HG02884 (cell line): ENCODE measurements around the gene PRKRA.
"Not testable (repeated sequence)": the region's sequence is repeated elsewhere in the genome, so short reads cannot be mapped to it uniquely, and the experiment has no call there.

Source experiments
- ATAC-seq: cut with Tn5 transposase; IDR thresholded peaks from one replicate; pipeline ENCODE4 v1.9.1; 2021; ENCODE audit warnings: mild to moderate bottlenecking, moderate library complexity; ENCODE audit not compliant: unreplicated experiment

The PRKRA gene

DNA sequence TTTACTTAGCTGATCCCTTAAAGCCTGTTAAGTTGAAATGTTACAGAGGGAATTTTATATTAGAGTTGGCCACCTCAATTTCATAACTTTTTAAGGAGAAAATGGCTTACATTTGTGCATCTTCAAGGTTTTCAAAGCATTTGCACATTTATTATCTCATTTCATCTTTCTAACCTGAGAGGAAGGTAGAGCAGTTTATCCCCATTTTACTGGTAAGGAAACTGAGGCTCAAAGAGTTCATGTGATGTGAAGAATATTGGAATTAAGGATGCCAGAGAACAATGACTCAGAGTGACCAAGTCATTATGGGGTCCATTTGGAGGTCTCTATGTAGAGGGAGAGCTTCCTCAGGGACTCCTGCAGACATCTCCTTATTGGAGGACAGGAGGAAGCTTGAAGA, 35.0 kb downstream of the PRKRA start:
- no peak for ATAC-seq

DNA sequence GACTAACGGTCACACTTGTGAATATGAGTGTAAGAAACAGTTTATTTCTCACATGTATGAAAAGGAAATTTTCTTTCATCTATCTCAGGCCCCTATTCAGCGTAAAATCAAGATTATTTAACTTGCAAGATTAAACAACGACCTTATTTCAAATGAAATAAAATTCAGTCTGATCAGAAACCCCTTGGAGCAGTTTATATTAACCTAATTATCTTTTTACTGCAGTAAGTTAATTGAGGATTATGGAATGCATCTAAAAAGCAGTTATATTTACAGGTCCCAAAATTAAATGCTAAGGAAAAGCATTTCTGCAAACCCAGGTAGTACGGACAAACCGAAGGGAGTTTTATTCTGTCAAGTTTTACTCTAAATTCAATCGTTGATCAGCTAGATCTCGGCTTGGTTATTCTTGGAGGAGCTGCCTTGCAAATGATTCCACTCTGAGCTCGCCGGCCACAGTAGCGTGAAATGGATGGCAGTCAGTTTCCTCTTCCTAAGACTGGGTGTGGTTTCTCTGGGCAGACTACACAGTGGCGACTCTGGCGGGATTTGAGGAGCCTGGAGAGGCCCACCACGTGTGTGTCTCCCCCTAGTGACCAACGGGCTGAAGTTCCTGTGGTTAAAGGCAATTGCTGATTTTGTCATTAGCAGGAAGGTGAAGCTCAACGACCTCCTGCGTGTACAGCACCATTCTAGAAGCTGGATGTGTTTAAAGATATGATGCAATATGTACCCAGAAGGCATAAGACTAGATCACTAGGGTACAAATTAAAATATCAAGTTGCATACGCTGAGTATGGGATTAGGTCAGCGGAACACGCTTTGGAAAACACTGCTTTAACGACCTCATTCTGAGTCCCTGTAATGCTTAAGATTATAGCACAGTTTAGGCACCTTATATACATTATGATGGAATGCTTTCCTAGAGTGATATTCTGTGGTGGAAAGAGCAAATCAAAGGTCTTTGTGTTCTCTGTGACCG, 36.4 kb downstream of the PRKRA start:
- ATAC-seq, result peak; percentile 78

DNA sequence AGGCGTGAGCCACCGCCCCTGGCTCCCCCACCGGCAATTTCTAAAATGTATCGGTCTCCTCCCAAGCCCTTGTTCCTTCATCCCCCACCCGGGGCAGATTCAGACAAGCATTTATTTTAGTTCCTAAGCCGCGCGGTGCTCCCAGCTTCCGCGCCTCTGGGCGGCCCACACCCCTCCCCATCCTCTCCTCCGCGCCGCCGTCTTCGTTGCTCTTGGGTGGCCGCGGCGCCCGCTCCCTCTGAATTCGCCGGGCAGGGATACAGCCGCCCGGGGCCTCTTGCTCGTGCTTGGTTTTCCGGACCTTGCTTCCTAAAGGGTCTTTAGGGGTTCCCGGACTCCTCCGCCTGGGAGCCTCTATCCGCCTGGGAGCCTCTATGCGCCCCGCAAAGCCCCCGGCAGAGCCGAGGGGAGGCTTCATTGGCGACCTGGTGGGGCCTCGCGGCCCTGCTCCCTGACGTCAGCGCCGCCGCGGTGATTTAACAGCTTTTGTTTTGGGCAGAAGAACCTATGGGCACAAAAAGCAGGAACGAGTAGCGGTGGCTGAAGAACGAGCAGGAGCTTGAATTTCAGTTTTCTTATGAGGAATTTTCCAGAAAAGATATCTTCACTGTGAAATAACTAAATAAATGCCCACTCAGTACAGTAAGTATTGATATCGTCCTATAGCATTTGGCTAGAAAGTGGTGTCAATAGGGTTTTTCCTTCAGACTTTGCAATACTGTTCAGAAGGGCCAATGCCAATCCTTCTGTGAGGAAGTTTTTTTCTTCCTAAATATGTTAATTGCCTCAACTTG, 37.3 kb downstream of the PRKRA start:
- ATAC-seq, result peak; percentile 75

DNA sequence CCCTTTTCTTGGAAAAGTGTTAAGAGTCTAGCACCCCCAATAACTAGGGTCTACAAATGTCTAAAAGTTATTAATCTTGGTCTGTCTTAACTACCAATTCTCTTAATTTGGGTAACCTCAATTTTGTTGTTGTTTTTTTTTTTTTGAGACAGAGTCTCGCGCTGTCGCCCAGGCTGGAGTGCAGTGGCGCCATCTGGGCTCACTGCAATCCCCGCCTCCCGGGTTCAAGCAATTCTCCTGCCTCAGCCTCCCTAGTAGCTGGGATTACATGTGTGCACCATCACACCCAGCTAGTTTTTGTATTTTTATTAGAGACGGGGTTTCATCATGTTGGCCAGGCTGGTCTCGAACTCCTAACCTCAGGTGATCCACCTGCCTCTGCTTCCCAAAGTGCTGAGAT, 38.5 kb downstream of the PRKRA start:
- ATAC-seq, result not testable (repeated sequence)

DNA sequence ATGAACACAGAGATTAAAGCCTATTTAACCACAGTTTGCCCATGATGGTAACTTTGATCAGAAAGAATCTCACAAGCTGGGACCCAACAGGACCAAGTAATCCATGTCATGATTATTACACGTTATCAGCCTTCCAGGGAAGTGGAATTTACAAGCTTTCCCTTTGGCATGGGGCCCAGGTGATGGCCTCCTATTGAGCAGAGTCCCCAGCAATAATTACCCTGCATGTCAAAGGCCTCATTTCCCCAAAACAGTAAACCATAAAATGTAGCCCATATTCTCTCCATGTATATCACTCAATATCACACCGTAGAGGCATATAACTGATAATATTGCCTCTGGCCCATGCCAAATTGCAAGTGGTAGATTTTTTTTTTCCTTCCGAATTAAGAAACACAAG, 38.9 kb downstream of the PRKRA start:
- no peak for ATAC-seq

DNA sequence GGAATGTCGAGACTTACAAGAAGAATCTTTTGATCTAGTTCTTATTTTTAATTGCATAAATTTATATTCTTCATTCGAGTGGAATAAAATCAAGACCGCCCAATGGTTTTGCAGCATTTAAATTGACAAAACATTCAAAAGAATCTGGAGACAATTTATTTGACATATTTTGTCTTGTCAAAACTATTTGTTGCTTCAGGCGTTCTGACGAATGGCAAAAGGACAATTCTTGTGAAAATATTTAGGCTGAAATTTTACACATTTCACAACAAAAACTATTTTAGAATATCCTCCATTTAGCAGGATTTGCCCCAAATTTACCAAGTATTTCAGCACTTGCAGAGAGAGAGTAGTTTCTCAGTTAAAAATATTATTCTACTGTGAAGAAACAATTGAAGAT, 41.7 kb downstream of the PRKRA start:
- ATAC-seq, result no peak

DNA sequence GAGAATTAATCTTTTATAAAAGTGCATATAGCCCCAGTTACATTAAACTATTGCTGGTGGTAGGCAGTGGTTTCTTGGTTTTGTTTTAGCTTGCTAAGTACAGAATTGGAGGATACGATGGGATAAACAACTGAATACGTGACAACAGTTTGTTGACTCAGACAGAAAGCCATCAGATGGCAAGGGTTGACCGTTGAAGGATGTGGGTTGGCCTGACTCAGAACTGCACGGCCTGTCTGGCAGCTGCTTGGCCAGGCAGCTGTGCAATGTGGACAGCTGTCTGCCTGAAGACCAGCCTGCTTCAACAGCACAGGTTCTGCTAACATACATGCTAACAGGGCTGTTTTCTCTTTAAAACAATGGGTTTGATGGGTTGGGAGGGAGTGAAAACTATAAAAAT, 46.6 kb downstream of the PRKRA start:
- peak; percentile 99 for ATAC-seq

DNA sequence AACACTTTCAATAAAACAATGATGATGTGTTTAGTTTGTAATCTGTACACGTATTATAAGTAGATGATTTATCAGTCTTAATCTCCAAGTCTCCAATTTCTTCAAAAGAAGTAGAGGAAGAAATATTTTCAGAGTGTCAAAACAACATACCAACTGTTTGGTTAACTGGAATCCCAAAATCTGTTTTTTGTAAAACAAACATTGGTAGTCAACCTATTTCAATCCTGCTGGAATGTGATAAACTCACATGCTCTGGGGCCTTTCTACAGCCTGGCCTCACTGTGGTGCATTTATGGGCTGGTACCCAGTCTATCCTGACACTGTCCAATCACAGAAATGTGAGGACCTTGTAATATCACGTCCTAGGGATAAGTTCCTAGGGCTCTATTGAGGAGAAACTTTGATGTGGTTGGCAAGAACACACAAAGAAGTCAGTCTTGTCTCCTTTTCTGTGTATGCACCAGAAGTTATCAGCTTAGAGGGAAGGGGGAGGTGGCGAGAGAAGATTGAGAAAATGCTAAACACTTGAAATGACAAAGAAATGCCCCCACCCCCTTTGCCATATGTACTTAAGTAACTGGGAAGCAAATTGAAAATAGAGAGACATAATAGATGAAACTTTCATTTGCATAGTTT, 47.2 kb downstream of the PRKRA start:
- ATAC-seq, result peak; percentile 38

DNA sequence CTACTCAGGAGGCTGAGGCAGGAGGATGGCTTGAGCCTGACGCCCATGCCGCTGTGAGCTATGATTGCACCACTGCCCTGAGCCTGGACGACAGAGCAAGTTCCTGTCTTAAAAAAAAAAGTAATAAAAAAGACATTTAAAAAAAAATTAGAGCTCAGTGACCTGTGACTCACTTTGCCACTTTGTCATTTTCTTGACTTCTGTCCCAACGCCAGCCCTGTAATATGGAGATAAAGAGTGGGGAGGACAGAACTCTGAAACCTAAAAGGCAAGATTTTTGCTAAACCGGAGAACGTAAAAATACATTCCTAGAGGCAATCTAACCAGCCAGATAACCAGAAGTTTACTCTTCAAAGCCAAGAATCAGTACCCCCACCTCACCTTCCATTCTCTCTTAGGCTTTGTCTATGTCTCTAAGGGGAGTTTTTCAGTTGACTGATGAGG, 49.0 kb downstream of the PRKRA start:
- ATAC-seq, result no peak

DNA sequence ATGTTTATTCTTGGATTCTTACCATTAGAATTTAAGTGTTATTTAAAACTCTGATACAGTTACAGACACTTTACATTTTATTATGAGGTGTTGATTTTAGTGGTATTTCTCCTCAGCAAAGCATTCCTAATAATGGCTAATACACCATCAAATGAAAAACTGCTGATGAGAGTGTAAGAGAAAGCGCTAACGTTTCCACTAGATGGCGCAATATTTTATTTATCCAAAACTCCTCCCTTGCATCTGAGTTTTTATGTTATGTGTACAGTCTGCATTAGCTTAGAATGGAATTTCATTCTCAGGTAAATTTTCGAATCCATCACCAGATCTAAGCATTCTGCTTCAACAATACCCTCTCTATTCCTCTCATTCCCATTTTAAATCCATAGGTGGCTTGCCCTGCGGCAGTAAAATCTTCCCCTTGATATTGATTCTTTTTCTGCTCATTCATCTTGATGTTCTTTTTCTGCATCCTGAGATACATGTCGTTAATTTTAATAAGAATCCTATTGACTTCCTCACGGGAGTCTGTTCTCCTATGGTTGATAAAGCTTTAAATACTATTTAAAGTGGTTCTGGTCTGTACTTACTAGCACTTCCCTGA, 53.9 kb downstream of the PRKRA start:
- peak; percentile 95 for ATAC-seq

DNA sequence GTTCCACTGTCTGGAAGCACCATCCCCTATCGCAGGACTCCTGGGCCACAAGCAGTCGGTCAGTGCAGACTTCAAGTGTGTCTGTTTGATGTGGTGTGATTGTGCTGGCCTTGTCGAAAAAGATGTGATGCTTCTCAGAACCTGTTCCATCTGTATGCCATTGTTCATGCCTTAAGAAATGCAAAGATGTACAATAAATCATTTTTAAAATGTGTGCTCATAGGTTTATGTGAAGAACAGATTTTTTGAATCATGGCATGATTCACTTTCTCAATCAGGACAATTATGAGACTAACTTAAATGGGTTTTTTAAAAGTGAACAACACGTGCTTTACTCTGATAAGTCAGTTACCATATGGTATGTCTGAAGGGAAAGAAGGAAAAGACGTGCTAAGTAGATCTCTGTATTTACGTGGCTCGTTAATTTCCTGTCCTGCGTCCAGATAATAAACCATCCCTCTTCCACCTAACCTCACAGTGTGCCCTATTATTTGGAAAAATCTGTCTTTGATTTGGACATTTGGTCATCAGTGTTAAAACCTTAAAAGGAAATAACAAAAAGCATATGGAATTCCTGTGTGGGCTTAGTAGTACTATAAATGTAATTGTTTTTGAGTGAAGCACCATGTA, 54.9 kb downstream of the PRKRA start:
- no peak for ATAC-seq

DNA sequence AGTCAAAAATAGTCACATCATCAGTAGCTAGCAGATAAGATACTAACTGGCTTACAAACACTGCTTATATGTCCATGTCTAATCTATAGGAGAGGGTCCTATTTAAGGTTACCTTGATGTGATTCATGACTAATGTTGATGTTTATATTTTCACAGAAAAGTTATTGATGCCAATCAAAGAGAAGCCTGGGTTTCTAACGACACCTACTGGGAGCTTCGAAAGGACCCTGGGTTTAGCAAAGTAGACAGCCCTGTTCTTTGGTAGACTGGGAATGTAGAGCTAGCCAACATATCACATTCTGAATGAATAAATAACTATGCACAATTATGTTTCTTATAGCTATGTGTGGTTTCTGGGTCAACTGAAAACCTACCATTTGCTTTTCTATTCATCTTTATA, 55.7 kb downstream of the PRKRA start:
- no peak for ATAC-seq

DNA sequence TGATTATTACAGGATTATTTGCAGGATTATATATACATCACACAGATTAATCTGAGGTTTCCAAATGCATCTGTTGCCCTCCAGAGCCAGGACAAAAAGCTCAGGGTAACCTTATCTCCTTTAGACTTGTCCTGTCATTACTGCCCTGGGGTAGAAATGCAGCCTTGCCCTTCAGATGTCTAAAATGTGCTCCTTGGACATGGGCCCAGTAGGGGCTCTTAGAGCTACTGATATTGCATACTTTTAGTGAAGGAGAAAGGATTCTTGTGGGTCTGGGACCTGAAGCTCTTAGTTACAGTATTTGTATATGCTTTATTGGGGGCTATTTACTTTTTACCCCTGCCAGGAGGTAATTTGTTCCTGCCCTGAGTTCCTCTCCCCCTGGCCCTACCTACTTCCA, 56.1 kb downstream of the PRKRA start:
- ATAC-seq, result no peak

DNA sequence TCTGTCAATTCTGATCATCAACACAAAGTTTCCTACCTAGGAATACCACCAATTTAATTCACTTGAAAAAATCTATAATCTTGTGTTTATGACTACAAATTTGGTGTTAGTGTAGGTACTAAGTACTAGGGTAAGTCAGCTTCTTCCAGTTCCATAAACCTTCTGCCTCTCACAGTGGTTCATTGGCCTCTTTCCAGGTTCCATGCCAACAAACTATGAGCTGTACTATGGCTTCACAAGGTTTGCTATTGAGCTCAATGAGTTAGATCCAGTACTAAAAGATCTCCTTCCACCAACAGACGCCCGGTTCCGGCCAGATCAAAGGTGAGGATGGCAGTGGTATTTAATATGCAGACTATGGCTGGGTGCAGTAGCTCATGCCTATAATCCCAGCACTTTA, 58.8 kb downstream of the PRKRA start:
- no peak for ATAC-seq

DNA sequence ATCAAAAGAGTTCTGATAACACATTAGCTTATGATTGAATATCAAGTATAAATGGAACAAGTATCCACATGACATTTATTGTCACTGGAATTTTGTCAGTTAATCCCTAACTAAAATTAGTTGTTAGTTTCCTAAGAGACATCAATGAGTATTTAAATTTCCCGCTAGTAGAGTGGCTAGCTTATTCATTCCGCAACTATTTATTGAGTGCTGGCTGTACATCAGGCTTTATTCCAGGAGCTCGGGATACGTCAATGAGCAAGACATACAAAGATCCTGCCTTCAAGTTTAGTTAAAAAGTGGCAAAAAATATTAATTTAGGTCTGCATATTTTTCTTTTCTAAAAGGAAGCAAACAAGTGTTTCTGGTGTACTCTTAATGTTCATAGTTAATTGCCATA, 59.3 kb downstream of the PRKRA start:
- ATAC-seq, result no peak

DNA sequence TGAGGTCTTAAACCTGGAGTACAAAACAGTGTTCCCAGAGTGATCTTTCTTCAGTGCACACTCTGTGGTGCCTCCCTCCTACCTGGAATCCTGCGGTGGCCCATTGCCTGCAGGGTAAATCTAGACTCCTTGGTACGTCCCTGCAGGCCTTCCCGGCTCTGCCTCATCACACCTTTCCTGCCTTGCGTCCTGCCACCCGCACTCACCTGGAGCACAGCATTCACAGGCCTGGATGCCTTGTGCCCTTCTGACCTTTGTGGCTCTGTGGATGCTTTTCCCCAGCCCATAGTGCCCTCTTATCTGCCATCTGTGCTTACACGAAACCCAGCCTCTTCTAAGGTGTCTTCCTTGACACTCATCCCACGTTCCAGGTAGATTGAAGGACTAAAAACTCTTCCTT, 62.7 kb downstream of the PRKRA start:
- no peak for ATAC-seq

DNA sequence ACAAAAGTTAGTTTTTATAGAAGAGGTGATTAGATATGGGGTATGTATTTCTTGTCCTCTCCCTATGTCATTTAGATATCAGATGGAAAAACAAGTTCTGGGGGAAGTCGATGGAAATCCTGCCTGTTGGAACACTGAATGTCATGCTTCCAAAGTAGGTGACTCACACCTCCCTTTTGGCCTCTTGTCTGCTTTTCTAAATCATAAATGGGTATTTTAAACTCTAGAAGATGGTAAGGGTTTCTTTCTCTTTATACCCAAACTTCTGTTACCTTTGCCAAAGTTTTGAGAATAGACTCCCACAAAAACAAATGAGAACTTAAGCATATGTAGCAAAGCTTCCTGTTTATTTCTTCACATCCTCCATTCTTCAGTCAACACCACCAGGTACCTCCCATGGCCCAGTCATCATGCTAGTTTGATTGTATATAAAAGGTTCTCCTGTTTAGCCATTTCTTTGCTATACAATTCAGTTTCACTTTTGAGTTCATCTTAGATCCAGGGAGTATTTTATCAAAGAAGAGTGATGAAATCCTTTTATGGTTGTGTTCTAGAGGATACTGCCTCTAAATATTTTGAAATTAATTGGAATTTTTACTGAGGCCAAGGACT, 63.9 kb downstream of the PRKRA start:
- no peak for ATAC-seq

DNA sequence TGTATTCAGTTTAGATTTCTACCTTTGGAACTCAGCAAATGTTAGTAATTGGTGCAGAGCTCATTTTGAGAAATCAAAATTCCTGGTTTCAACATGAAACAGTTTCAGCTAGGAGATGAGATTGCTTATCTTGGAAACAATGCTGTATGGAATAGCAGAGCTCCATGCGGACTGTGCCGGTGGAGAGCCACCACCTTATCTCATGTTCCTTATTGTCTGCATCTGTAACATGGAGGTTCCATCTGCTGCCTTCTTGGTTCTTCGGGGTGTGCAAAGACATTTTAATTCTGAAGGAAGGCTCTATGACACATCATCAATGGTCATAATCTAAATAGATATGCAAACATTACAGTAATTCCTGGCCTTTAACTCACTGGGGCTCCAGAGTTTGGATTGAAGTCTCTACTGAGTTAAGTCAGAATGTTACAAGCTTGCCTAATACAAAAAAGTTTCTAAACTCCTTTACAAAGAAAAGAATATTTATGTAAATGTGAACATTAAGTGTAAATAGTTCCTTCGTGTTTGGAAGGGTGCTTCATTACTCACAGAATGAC, 65.3 kb downstream of the PRKRA start:
- no peak for ATAC-seq

DNA sequence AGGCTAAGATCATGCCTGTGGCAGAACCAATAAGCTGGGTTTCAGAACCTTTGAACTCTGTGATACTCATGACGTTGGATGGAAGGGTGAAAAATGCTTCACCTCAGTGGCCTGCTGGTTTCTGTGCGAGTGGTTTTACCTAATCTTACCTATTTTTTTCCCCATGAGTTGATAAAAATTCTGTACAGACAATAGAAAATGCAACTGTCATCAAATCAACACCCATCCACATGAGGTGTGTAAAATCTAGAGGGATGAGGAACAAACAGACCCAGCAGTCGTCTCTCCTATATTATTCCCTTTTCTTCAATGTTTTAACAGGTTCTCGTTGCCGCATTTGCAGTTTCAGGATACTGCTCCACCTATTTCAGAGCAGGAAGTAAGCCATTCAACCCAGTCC, 67.3 kb downstream of the PRKRA start:
- ATAC-seq, result no peak
